ENCODE data around the gene RAET1E.
A peak's percentile ranks its signal among the peaks of the same experiment; 100 is the strongest.
"Not testable (repeated sequence)": the region's sequence is repeated elsewhere in the genome, so short reads cannot be mapped to it uniquely, and the experiment has no call there.

RAET1E gene

GRCh38 chr6:149921361-149921760, 23.4 kb upstream of the RAET1E start:
- H3K4me3 ChIP-seq (ENCODE audit: low read length) = no peak overlapping the region
- TF ChIP-seq CTCF (IDR thresholded peaks at IDR 0.05; ENCODE audit: insufficient read depth, low read depth, low read length, missing control alignments) = no peak
- DNase-seq (ENCODE audit: low read depth) = no peak

GRCh38 chr6:149919834-149920225, 21.9 kb upstream of the RAET1E start:
- H3K4me3 ChIP-seq (ENCODE audit: low read length) = no peak overlapping the region

GRCh38 chr6:149919126-149919833, 21.4 kb upstream of the RAET1E start:
- not testable (repeated sequence) for H3K4me3 ChIP-seq (ENCODE audit: low read length); DNase-seq (ENCODE audit: low read depth)

More at GRCh38 chr6:149919834-149920225, 21.9 kb upstream of the RAET1E start:
- no peak for TF ChIP-seq CTCF (IDR thresholded peaks at IDR 0.05; ENCODE audit: insufficient read depth, low read depth, low read length, missing control alignments)
- no peak for DNase-seq (ENCODE audit: low read depth)

GRCh38 chr6:149918151-149918905, 20.4 kb upstream of the RAET1E start:
- no peak for TF ChIP-seq CTCF (IDR thresholded peaks at IDR 0.05; ENCODE audit: insufficient read depth, low read depth, low read length, missing control alignments)
- no peak overlapping the region for H3K4me3 ChIP-seq (ENCODE audit: low read length)
- DNase-seq (ENCODE audit: low read depth) = no peak

GRCh38 chr6:149917679-149918078, 19.8 kb upstream of the RAET1E start:
- peak; percentile 50 for DNase-seq (ENCODE audit: low read depth)
- no peak overlapping the region for H3K4me3 ChIP-seq (ENCODE audit: low read length)
- TF ChIP-seq CTCF (IDR thresholded peaks at IDR 0.05; ENCODE audit: insufficient read depth, low read depth, low read length, missing control alignments) = no peak

GRCh38 chr6:149915970-149916865, 18.3 kb upstream of the RAET1E start:
- TF ChIP-seq CTCF (IDR thresholded peaks at IDR 0.05; ENCODE audit: insufficient read depth, low read depth, low read length, missing control alignments) = no peak
- DNase-seq (ENCODE audit: low read depth) = no peak

More at GRCh38 chr6:149915970-149916865, 18.3 kb upstream of the RAET1E start:
- H3K4me3 ChIP-seq (ENCODE audit: low read length) = no peak overlapping the region
